ENCODE results near the gene PYGB.

PYGB gene

DNA sequence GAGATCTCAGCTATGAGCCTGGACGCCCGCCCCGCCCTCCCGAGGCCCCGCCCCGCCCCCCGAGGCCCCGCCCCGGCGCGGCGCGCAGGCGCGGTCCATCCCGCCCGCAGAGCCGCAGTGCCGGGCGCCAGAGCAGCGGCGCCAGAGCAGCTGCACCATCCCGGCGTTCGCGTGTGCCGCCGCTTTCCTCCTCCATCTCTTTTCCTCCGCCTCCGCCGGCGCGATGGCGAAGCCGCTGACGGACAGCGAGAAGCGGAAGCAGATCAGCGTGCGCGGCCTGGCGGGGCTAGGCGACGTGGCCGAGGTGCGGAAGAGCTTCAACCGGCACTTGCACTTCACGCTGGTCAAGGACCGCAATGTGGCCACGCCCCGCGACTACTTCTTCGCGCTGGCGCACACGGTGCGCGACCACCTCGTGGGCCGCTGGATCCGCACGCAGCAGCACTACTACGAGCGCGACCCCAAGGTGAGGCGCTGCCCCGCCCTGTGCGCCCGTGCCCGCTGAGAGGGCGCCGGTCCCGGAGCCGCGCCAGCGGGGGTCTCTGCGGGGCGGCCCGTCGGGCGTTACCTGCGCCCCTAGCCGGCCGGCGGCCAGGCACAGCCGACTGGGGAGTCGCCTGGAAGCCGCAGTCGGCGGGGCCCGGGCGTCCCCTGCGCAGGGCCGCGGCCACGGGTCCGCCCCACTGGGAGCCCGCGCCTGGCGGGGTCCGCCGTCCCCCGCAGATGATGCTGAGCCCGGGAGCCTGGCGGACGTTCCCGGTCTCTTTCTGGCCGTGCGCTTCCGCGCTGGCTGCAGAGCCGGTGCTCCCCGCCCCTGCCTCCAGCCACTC is at the start of gene PYGB:
PYGB (plus strand) TSS at position 130 of the 830 bp plus-strand sequence; CDS start at position 224, 94 bp downstream.
- Mint-ChIP-seq H3K27ac (peak within 1 kb of the TSS; percentile 87), H3K27me3 (peaks cover 3% of the 10 kb centered on the region), H3K9me3 (no peaks in the 10 kb centered on the region), H3K4me1 (peaks cover 59% of the 10 kb centered on the region), H3K36me3 (ENCODE audit: low read depth) (peaks cover 6% of the 10 kb centered on the region), H3K4me3 (peak within 1 kb of the TSS; percentile 90)
- DNase-seq (peak; percentile 72), ATAC-seq (peak; percentile 78)

DNA sequence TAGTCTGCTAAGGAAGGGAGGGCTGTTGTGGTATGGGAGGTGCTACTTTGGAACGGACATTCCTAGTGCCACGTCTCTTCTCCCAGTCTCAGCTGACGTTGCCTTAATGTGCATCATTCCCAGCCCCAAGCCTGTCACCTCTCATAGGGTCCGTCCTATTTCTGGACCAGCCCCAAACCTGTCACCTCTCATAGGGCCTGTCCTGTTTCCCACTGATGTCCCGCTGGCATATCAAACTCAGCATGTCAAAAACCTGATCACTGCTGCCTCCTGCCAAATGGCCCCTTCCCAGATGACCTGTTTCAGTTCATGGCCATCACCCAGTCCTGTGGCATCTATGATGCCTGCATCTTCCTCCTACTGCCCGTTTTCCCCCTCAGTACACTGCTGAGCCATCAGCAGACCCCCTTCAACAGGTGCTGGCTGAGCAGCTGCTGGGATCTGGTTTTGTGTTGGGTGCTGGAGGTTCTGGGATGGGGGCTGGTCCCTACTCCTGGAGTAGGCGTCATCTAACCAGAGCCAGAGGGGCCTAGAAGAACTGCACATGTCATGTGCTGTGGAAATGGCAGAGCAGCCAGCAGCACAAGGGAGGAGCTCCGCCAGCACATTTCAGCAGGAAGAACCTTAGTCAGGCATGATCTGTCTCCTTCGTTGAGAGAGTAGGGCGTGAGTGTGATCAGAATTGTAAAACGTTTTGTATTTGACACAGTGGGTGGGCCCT is 49.1 kb upstream of the PYGB start:
- H3K27me3 Mint-ChIP-seq: no peaks in the 10 kb centered on the region
- H3K9me3 Mint-ChIP-seq: no peaks in the 10 kb centered on the region
- H3K27ac Mint-ChIP-seq: no peak overlapping the region
- no peak overlapping the region for H3K4me3 Mint-ChIP-seq
- no peak for DNase-seq
- H3K4me1 Mint-ChIP-seq: peaks cover 48% of the 10 kb centered on the region
- peaks cover 2% of the 10 kb centered on the region for H3K36me3 Mint-ChIP-seq (ENCODE audit: low read depth)
- ATAC-seq: no peak

DNA sequence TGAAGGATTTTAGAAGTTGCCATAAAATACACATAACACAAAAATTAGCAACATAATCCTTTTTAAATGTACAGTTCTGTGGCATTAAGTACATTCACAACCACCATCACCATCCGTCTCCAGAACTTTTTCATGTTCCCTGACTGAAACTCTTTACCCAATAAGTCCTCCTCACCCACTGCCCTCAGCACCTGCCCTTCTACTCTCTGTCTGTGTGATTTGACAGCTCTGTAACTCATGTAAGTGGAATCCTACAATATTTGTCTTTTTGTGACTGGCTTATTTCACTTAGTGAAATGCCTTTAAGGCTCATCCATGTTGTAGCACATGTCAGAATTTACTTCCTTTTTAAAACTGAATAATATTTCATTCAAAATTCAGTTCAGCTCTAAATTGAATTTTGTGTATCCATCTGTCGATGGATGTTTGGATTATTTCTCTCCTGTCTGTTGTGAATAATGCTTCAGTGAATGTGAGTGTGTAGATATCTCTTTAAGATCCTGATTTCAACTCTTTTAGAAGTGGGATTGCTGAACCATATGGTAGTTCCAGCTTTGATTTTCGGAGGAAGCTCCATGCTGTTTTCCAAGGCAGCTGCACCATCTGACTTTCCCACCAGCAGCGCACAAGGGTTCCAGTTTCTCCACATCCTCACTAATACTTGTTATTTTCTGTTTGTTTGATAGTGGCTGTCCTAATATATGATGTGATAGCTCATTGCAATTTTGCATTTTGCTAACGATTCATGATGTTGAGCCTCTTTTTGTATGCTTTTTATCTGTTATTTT is 48.2 kb upstream of the PYGB start:
- H3K27ac Mint-ChIP-seq: peak overlapping the region; percentile 9
- no peaks in the 10 kb centered on the region for H3K27me3 Mint-ChIP-seq
- H3K4me1 Mint-ChIP-seq: peaks cover 49% of the 10 kb centered on the region
- no peaks in the 10 kb centered on the region for H3K9me3 Mint-ChIP-seq
- DNase-seq (no peak), ATAC-seq (no peak)
- H3K36me3 Mint-ChIP-seq (ENCODE audit: low read depth): peaks cover 2% of the 10 kb centered on the region
- no peak overlapping the region for H3K4me3 Mint-ChIP-seq

DNA sequence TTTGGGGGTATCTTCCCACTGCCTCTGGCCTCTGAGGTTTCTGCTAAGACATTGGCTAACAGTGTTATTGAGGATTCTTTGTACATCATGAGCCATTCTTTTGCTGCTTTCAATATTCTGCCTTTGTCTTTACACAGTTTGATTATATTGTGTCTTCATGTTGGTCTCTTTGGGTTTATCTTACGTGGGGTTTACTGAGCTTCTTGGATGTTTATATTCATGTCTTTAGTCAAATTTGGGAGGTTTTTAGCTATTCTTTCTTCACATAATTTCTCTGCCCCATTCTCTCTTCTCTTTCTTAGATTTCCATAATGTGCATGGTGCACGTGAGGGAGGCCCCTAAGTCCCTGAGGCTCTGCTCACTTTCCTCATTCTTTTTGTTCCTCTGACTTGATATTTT is 44.8 kb upstream of the PYGB start:
- Mint-ChIP-seq H3K9me3 (no peaks in the 10 kb centered on the region), H3K4me3 (no peak overlapping the region), H3K27me3 (no peaks in the 10 kb centered on the region), H3K4me1 (peaks cover 25% of the 10 kb centered on the region), H3K36me3 (ENCODE audit: low read depth) (no peaks in the 10 kb centered on the region), H3K27ac (no peak overlapping the region)
- ATAC-seq (no peak), DNase-seq (no peak)

DNA sequence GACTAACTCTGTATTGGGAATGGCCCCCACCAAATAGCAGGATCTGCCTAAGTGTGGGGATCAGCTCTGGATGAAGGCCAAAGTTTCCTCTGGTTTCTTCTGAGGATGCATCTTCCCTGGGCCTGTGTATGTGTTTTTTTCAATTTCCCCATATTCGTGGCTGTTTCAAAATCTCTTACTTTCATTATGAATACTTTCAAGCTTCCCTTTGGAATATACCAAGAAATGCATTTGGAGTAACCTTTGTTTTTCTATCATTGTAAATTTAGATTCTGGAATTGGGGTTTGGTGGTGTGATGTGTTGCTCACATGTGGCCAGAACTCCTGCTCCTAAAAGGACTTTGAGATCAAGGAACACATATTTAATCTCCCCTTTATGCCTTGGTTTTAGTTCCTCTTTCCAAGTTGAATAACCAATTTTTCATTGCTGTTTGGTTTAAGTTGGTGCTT is 44.0 kb upstream of the PYGB start:
- Mint-ChIP-seq H3K36me3 (ENCODE audit: low read depth) (no peaks in the 10 kb centered on the region), H3K27ac (no peak overlapping the region), H3K27me3 (no peaks in the 10 kb centered on the region), H3K9me3 (no peaks in the 10 kb centered on the region), H3K4me1 (peaks cover 22% of the 10 kb centered on the region), H3K4me3 (no peak overlapping the region)
- DNase-seq: no peak
- ATAC-seq: no peak

DNA sequence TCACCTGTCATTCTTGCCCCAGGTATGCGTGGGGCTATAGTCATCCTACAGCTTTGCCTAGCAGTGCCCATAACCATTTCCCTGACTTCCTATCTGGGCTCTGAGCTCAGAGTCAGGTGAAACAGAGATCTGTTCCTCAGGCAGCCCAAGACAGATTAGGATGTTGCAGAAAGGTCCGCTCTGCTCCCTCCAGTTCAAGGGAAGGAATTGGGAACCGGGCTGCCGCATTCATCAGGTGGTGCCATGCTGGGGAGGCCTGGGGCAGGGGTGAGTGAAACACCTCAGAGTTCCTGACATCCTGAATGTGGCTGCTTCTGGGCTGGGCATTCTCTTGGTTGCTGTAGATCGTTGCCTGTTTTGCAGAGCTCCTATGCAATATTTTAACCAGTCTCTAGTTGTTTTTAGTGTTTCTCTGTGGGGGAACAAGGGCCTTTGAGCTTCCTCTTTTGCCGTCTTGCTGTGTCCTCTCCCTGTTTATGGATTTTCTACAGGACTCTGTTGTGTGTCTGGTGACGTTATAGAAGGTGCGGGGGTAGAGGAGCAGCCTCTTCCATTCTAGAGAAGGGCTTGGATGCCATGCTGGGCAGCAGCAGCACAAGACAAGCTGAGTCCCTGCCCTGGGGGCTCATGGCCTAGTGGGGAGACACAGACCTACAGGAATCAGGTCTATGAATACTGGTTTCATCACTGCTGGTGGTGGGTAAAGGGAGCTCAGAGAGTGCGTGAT is 43.2 kb upstream of the PYGB start:
- Mint-ChIP-seq H3K4me1 (peaks cover 17% of the 10 kb centered on the region), H3K27me3 (no peaks in the 10 kb centered on the region), H3K4me3 (no peak overlapping the region), H3K36me3 (ENCODE audit: low read depth) (no peaks in the 10 kb centered on the region), H3K27ac (no peak overlapping the region), H3K9me3 (no peaks in the 10 kb centered on the region)
- no peak for DNase-seq
- no peak for ATAC-seq

DNA sequence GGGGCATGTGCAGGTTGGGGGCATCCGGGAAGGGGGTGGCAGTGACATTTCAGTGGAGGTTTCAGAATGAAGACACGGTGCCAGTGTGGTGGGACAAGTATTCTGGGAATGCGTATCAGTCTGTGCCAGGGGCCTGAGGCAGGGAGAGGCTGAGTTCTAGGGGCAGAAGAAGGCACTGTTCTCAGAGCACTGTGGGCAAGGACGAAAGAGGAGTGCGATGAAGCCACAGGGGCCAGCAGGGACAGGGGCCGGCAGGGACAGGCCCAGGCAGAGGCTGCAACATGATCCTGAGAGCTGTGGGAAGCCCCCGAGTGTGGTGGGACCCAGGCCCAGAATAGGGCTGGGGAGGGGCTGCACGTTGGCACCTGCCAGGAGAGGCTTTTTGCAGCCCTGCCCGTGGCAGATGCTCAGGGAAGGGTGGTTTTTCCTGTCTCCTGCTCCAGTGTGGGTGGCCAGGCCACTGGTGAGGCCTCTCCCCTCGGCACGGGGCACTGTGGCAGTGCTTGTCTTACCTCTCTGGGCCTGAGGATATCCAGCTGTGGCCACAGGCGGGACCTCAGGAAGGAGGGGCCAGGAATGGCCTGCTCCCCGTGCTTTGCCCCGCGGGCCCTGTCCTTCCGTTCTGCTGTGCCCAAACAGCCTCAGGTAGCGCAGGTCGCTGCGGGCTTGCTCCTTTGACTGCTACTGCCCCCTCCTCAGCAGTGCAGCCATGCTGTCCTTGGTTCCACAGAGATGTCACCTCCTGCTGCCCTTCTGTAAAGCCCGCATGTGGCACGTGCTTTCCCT is 42.4 kb upstream of the PYGB start:
- Mint-ChIP-seq H3K27ac (no peak overlapping the region), H3K36me3 (ENCODE audit: low read depth) (no peaks in the 10 kb centered on the region), H3K4me3 (no peak overlapping the region), H3K27me3 (no peaks in the 10 kb centered on the region), H3K4me1 (peaks cover 17% of the 10 kb centered on the region), H3K9me3 (no peaks in the 10 kb centered on the region)
- no peak for DNase-seq
- no peak for ATAC-seq

DNA sequence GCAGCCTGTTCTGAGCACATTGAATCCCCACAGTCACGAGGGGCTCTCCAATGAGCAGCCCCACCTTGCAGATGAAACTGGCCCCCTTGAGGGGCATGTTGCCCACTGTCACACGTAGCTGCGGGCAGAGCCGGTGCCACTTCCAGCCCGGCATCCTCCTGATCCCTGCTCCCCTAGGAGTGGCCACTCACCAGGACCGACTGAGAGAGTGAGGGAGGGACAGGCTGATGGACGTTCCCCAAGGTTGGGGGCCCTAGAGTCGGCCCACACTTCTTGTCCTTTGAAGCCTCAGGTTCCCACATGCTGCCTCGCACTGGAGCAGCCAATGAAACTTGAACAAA is 41.9 kb upstream of the PYGB start:
- H3K4me1 Mint-ChIP-seq: peaks cover 15% of the 10 kb centered on the region
- no peaks in the 10 kb centered on the region for H3K27me3 Mint-ChIP-seq
- no peaks in the 10 kb centered on the region for H3K9me3 Mint-ChIP-seq
- no peak for ATAC-seq
- H3K36me3 Mint-ChIP-seq (ENCODE audit: low read depth): no peaks in the 10 kb centered on the region
- no peak for DNase-seq
- H3K27ac Mint-ChIP-seq: no peak overlapping the region
- H3K4me3 Mint-ChIP-seq: no peak overlapping the region

DNA sequence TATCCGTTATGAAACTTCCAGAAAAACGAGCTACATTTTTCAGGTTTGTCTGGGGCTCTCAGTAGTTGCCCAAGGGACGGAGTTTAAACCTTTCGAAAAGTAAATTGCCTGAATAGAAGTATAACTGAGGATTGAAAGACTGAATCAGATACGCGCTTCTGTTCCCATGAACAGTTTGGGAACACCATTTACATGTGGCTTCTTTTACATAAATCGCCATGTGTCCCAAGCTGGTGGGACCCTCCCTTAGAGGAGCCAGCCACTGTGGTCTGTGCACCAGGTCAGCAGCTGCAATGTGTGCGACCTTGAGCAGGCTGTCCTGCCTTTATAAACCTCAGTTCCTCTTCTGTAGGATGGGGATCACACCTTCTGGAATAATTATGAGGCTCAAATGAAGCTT is 41.3 kb upstream of the PYGB start:
- Mint-ChIP-seq H3K9me3 (no peaks in the 10 kb centered on the region), H3K27ac (no peak overlapping the region), H3K4me1 (peaks cover 15% of the 10 kb centered on the region), H3K36me3 (ENCODE audit: low read depth) (no peaks in the 10 kb centered on the region), H3K4me3 (no peak overlapping the region), H3K27me3 (no peaks in the 10 kb centered on the region)
- DNase-seq (no peak), ATAC-seq (no peak)

DNA sequence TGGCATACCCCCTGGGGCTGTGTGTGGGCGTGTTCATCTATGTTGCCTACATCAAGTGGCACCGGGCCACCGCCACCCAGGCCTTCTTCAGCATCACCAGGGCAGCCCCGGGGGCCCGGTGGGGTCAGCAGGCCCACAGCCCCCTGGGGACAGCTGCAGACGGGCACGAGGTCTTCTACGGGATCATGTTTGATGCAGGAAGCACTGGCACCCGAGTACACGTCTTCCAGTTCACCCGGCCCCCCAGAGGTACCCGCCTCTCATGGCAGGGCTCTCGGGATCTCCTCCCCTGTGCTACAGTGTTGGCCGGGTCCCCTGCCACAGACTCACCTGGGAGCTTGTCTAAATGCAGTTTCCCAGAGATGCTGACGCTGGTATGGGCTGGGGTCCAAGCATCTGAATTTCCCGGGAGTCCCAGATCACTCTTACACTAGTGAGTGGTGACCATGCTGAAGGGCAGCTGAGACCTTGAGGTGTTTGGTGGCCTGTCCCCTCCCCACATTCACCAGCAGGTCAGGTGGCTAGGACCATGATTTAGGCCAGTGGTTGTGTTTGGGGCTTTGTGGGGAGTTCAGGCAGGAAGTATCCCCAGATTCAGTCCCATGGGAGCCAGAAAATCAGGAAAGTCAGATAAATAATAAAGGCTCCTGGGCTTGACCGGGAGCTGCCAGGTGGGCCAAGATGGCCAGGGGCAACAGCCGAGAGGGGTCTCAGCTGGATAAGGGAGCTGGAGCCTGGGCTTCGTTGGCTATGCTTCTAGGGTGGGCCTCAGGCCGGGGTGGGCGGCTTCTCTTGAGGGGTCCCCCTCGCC is 40.5 kb upstream of the PYGB start:
- no peak for DNase-seq
- no peaks in the 10 kb centered on the region for H3K9me3 Mint-ChIP-seq
- no peaks in the 10 kb centered on the region for H3K36me3 Mint-ChIP-seq (ENCODE audit: low read depth)
- no peak overlapping the region for H3K27ac Mint-ChIP-seq
- ATAC-seq: no peak
- peaks cover 15% of the 10 kb centered on the region for H3K4me1 Mint-ChIP-seq
- H3K27me3 Mint-ChIP-seq: no peaks in the 10 kb centered on the region
- no peak overlapping the region for H3K4me3 Mint-ChIP-seq

DNA sequence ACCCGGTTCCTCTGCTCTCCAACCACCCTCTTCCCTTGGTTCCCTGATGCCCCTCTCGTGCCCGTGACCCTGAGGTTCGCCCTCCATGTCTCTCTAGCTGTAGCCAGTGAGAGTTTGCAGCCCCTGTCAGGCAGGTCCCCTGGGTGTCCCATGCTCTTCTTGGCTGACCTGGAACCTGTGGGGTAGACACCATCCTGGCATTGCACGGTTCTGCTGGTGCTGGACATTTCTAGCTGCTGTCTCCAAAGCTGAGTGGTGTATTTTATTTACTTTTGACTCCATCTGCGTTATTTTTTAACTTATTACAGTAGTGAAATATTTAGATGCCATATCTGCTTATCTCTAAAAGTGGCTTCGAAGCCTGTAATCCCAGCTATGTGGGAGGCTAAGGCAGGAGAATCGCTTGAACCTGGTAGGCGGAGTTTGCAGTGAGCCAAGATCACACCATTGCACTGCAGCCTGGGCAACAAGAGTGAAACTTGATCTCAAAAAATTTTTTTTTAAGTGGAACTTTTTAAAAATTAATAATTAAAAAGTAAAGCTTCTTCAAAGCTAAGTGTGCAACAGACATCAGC is 39.8 kb upstream of the PYGB start:
- H3K9me3 Mint-ChIP-seq: no peaks in the 10 kb centered on the region
- no peak for DNase-seq
- no peak for ATAC-seq
- no peak overlapping the region for H3K4me3 Mint-ChIP-seq
- H3K27me3 Mint-ChIP-seq: no peaks in the 10 kb centered on the region
- H3K27ac Mint-ChIP-seq: no peak overlapping the region
- H3K36me3 Mint-ChIP-seq (ENCODE audit: low read depth): no peaks in the 10 kb centered on the region
- peaks cover 14% of the 10 kb centered on the region for H3K4me1 Mint-ChIP-seq

DNA sequence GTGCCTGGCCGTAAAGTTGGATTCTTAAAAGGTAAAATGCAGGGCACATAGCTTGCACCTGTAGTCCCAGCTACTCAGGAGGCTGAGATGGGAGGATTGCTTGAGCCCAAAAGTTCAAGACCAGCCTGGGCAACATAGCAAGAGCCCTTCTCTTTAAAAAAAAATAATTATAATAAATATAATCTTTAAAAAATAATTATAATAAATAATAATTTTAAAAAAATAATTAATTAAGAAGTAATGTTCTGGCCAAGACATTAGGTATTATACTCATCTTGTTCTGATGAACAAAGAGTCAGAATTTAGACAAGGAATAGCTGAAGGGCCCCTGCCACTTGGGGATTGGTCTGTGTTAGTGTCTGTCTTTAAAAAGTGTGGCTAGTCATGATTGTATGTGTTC is 38.5 kb upstream of the PYGB start:
- no peak overlapping the region for H3K4me3 Mint-ChIP-seq
- ATAC-seq: no peak
- H3K4me1 Mint-ChIP-seq: peaks cover 4% of the 10 kb centered on the region
- no peaks in the 10 kb centered on the region for H3K9me3 Mint-ChIP-seq
- no peaks in the 10 kb centered on the region for H3K27me3 Mint-ChIP-seq
- DNase-seq: no peak
- H3K27ac Mint-ChIP-seq: no peak overlapping the region
- no peaks in the 10 kb centered on the region for H3K36me3 Mint-ChIP-seq (ENCODE audit: low read depth)

DNA sequence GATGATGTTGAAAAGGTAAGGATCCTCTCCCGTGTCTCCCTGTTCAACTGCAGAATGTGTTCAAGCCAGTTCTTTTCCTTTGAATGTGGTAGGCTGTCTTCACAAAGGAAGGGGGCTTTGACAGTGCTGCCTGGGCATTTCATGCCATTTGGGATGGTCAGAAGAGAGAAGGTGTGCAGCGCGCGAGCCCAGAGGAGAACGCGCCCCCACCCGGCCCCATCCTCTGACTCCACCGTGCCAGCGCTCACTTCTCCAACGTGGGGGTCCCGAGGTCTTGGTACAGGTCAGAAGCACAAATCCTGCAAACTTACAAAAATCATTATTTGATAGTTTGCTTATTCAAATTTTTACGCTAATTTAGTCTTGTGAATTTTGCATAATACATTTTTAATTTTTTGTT is 38.0 kb upstream of the PYGB start:
- ATAC-seq: no peak
- DNase-seq: no peak
- no peaks in the 10 kb centered on the region for H3K27me3 Mint-ChIP-seq
- H3K4me1 Mint-ChIP-seq: peaks cover 4% of the 10 kb centered on the region
- H3K4me3 Mint-ChIP-seq: no peak overlapping the region
- no peak overlapping the region for H3K27ac Mint-ChIP-seq
- peaks cover 2% of the 10 kb centered on the region for H3K36me3 Mint-ChIP-seq (ENCODE audit: low read depth)
- no peaks in the 10 kb centered on the region for H3K9me3 Mint-ChIP-seq

Data from activated naive CD8-positive, alpha-beta T cell treated with anti-CD3 and anti-CD28 coated beads, Interleukin-2, amount 50 U/mL, for 24 hours (primary cell).